ENCODE results near the gene ZBTB33. TPM values are rescaled to one million over a fixed set of nuclear protein-coding genes. Genes with fewer than 3 reads are reported as not detected.

The ZBTB33 gene
- total and polyA plus RNA-seq, 2 of the 13 experiments (the other 11 are each of a cell fraction or from before 2014, with no cell fraction given), result 6.5 to 20.2 TPM

- POLR2A ChIA-PET, result no interaction called here
- BruUV-seq (replicated peaks), result no TSS peak
Measured at GRCh38 chrX:120262859-120263708, 12.5 kb downstream of the ZBTB33 start.

GRCh38 chrX:120264341-120264740 is 13.7 kb downstream of the ZBTB33 start:
- no peak overlapping the region for H3K27ac ChIP-seq (ENCODE audit: extremely low read length, insufficient read depth, low read length)
- no peak overlapping the region for H2AFZ ChIP-seq (ENCODE audit: low read length)
- DNase-seq (ENCODE audit: low spot score), result no peak
- TF ChIP-seq BHLHE40 (IDR thresholded peaks at IDR 0.05; ENCODE audit: low read length), result no peak
- TF ChIP-seq AKAP8 (CRISPR knock-in tag; IDR thresholded peaks at IDR 0.05), result no peak
- TF ChIP-seq BATF2 (CRISPR knock-in tag; IDR thresholded peaks at IDR 0.05), result no peak
- no peak for TF ChIP-seq HDAC1 (CRISPR knock-in tag; IDR thresholded peaks at IDR 0.05)
- no peak for FAIRE-seq
- no peaks in the 10 kb centered on the region for H3K27me3 ChIP-seq (ENCODE audit: control insufficient read depth in 1 of 2, insufficient read depth in 2 of 2, low read length in 2 of 2)
- H3K4me1 ChIP-seq (ENCODE audit: insufficient read depth, low read length), result peaks cover 2% of the 10 kb centered on the region; the same call in 1 of the 2 replicates
- no peak overlapping the region for H3K4me2 ChIP-seq (ENCODE audit: low read depth, low read length)
- H3K9ac ChIP-seq (ENCODE audit: insufficient read depth, low read depth, low read length), result no peak overlapping the region
- no peaks in the 10 kb centered on the region for H3K79me2 ChIP-seq (ENCODE audit: insufficient read depth, low read length)
- intact Hi-C loops (cut with micrococcal nuclease; ENCODE audit: unreplicated experiment) (no loop called here), in situ Hi-C loops (cut with HindIII; ENCODE audit: extremely low pct_ligation_motif_present, low pct_unique_long_range_greater_than_20kb) (no loop called here)
- H4K20me1 ChIP-seq (ENCODE audit: insufficient read depth, low read length), result no peaks in the 10 kb centered on the region
- no peaks in the 10 kb centered on the region for H3K9me3 ChIP-seq (ENCODE audit: low read length)
- no peaks in the 10 kb centered on the region for H3K36me3 ChIP-seq (replicated peaks in 1 of 2; ENCODE audit: control insufficient read depth in 1 of 2, insufficient read depth in 2 of 2, low read length in 2 of 2)
- ATAC-seq, result no peak
- CTCF ChIA-PET (ENCODE audit: low intra/inter-chr PET ratio, low total read pairs), result no interaction called here
- no peak overlapping the region for H3K4me3 ChIP-seq (replicated peaks in 1 of 3; ENCODE audit: insufficient read depth in 1 of 3, low read depth in 2 of 3, low read length in 3 of 3)
- BruUV-seq (replicated peaks), result no TSS peak
- POLR2A ChIA-PET, result no interaction called here

More at GRCh38 chrX:120262859-120263708, 12.5 kb downstream of the ZBTB33 start:
- no peak for TF ChIP-seq BRCA1 (CRISPR knock-in tag; IDR thresholded peaks at IDR 0.05)
- no peak for TF ChIP-seq IKZF1 (IDR thresholded peaks at IDR 0.05)
- TF ChIP-seq POLR2G (IDR thresholded peaks at IDR 0.05; ENCODE audit: low read depth, low read length), result no peak
- no peak for TF ChIP-seq JDP2 (CRISPR knock-in tag; IDR thresholded peaks at IDR 0.05; ENCODE audit: borderline replicate concordance)
- TF ChIP-seq ZNF326 (CRISPR knock-in tag; IDR thresholded peaks at IDR 0.05; ENCODE audit: borderline replicate concordance), result no peak
- no peak for TF ChIP-seq ZNF558 (CRISPR knock-in tag; IDR thresholded peaks at IDR 0.05; ENCODE audit: borderline replicate concordance)
- no peak for TF ChIP-seq NFE2 (CRISPR knock-in tag; IDR thresholded peaks at IDR 0.05)
- TF ChIP-seq ZNF20 (CRISPR knock-in tag; IDR thresholded peaks at IDR 0.05), result no peak
- no peak for TF ChIP-seq REXO4 (CRISPR knock-in tag; IDR thresholded peaks at IDR 0.05; ENCODE audit: borderline replicate concordance)
- no peak for TF ChIP-seq THAP11 (CRISPR knock-in tag; IDR thresholded peaks at IDR 0.05)
- TF ChIP-seq MAZ (IDR thresholded peaks at IDR 0.05; ENCODE audit: borderline replicate concordance, low read depth, low read length), result no peak
- no peak for TF ChIP-seq MAZ (CRISPR knock-in tag; IDR thresholded peaks at IDR 0.05; ENCODE audit: low read depth)
- TF ChIP-seq ZNF24 (IDR thresholded peaks at IDR 0.05), result no peak
- intact Hi-C loops (cut with micrococcal nuclease; ENCODE audit: unreplicated experiment), result no loop called here
- in situ Hi-C loops (cut with HindIII; ENCODE audit: extremely low pct_ligation_motif_present, low pct_unique_long_range_greater_than_20kb), result no loop called here
- no peak overlapping the region for H3K27ac ChIP-seq (ENCODE audit: extremely low read length, insufficient read depth, low read length)
- no peaks in the 10 kb centered on the region for H3K27me3 ChIP-seq (ENCODE audit: control insufficient read depth in 1 of 2, insufficient read depth in 2 of 2, low read length in 2 of 2)
- no peaks in the 10 kb centered on the region for H3K36me3 ChIP-seq (replicated peaks in 1 of 2; ENCODE audit: control insufficient read depth in 1 of 2, insufficient read depth in 2 of 2, low read length in 2 of 2)
- no peak overlapping the region for H3K4me3 ChIP-seq (replicated peaks in 1 of 3; ENCODE audit: insufficient read depth in 1 of 3, low read depth in 2 of 3, low read length in 3 of 3)
- no peaks in the 10 kb centered on the region for H3K79me2 ChIP-seq (ENCODE audit: insufficient read depth, low read length)
- 96% methylated on average over 4 of the region's 8 CpGs for WGBS (ENCODE audit: low lambda C conversion rate)
- no peak overlapping the region for H3K4me2 ChIP-seq (ENCODE audit: low read depth, low read length)
- no peaks in the 10 kb centered on the region for H4K20me1 ChIP-seq (ENCODE audit: insufficient read depth, low read length)
- CTCF ChIA-PET (ENCODE audit: low intra/inter-chr PET ratio, low total read pairs), result no interaction called here
- FAIRE-seq (no peak), ATAC-seq (no peak), DNase-seq (ENCODE audit: low spot score) (no peak)
- no peak overlapping the region for H3K9ac ChIP-seq (ENCODE audit: insufficient read depth, low read depth, low read length)
- no peaks in the 10 kb centered on the region for H3K4me1 ChIP-seq (ENCODE audit: insufficient read depth, low read length)
- no peak overlapping the region for H2AFZ ChIP-seq (ENCODE audit: low read length)
- H3K9me3 ChIP-seq (ENCODE audit: low read length), result no peaks in the 10 kb centered on the region

Measured in HepG2 (cell line).